ENCODE data around the gene UNC79. TPM values are rescaled to one million over a fixed set of nuclear protein-coding genes. Genes with fewer than 3 reads are reported as not detected.
"Not testable (repeated sequence)": the region's sequence is repeated elsewhere in the genome, so short reads cannot be mapped to it uniquely, and the experiment has no call there.

UNC79 gene
- total RNA-seq, 1 donor = under 0.01 TPM

- no peak for TF ChIP-seq CTCF (IDR thresholded peaks at IDR 0.05; ENCODE audit: insufficient read depth, low read depth, low read length)
- DNase-seq (ENCODE audit: low read depth) = no peak
Measured at GRCh38 chr14:93481758-93482157, 51.0 kb downstream of the UNC79 start.

GRCh38 chr14:93490001-93490400, 59.3 kb downstream of the UNC79 start:
- no peak for DNase-seq (ENCODE audit: low read depth)
- no peak for TF ChIP-seq CTCF (IDR thresholded peaks at IDR 0.05; ENCODE audit: insufficient read depth, low read depth, low read length)
- no peak overlapping the region for H3K4me3 ChIP-seq (ENCODE audit: low read depth, low read length)

More at GRCh38 chr14:93481758-93482157, 51.0 kb downstream of the UNC79 start:
- H3K4me3 ChIP-seq (ENCODE audit: low read depth, low read length) = no peak overlapping the region

GRCh38 chr14:93493054-93493453, 62.3 kb downstream of the UNC79 start:
- no peak for DNase-seq (ENCODE audit: low read depth)
- no peak for TF ChIP-seq CTCF (IDR thresholded peaks at IDR 0.05; ENCODE audit: insufficient read depth, low read depth, low read length)
- no peak overlapping the region for H3K4me3 ChIP-seq (ENCODE audit: low read depth, low read length)

- DNase-seq (ENCODE audit: low read depth) = not testable (repeated sequence)
Measured at GRCh38 chr14:93493622-93494021, 62.9 kb downstream of the UNC79 start.

GRCh38 chr14:93496856-93497741, 66.4 kb downstream of the UNC79 start:
- DNase-seq (ENCODE audit: low read depth) = no peak
- TF ChIP-seq CTCF (IDR thresholded peaks at IDR 0.05; ENCODE audit: insufficient read depth, low read depth, low read length) = no peak
- no peak overlapping the region for H3K4me3 ChIP-seq (ENCODE audit: low read depth, low read length)

More at GRCh38 chr14:93493622-93494021, 62.9 kb downstream of the UNC79 start:
- H3K4me3 ChIP-seq (ENCODE audit: low read depth, low read length) = not testable (repeated sequence)

- TF ChIP-seq CTCF (IDR thresholded peaks at IDR 0.05; ENCODE audit: insufficient read depth, low read depth, low read length) = no peak
- DNase-seq (ENCODE audit: low read depth) = no peak
Measured at GRCh38 chr14:93510056-93510455, 79.3 kb downstream of the UNC79 start.

GRCh38 chr14:93511001-93511400, 80.3 kb downstream of the UNC79 start:
- DNase-seq (ENCODE audit: low read depth) = no peak
- no peak for TF ChIP-seq CTCF (IDR thresholded peaks at IDR 0.05; ENCODE audit: insufficient read depth, low read depth, low read length)
- no peak overlapping the region for H3K4me3 ChIP-seq (ENCODE audit: low read depth, low read length)

More at GRCh38 chr14:93510056-93510455, 79.3 kb downstream of the UNC79 start:
- H3K4me3 ChIP-seq (ENCODE audit: low read depth, low read length) = no peak overlapping the region

All from fibroblast of villous mesenchyme (primary cell).